ENCODE measurements around the gene FN3K.

The FN3K gene

GRCh38 chr17:82797061-82797460 is 61.6 kb downstream of the FN3K start:
- FAIRE-seq: no peak

DNA sequence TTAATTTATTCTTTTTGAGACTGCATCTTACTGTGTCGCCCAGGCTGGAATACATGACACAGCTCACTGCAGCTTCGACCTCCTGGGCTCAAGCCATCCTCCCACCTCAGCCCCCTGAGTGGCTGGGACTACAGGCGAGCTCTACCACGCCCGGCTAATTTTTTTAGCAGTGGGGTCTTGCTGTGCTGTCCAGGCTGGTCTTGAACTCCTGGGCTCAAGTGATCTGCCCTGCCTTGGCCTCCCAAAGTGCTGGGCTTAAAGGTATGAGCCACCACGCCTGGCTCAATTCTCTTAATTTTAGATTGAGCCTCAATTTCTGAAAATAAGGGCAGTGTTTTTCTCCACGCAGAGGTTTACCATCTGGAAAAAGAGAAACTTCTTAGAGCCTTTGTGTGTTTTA is 63.3 kb downstream of the FN3K start:
- FAIRE-seq: no peak

DNA sequence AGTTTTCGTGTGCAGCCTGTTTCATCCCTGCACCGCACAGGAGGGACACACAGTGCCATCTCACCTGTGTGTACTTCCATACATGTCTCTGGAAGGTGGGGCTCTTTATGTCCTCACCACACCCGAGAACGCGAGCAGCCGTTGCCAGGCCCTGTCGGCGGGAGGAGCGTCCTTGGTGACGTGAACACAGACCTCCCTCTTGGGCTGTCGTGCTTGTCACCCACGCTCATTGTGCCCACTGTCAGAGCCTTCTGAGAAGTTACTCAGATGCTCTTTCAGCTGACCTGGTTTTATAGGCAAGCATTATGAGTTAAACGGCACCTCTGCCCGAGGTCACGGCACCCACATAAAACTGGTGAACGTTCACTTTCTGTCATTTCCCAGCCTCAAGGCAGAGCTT is 64.2 kb downstream of the FN3K start:
- no peak for FAIRE-seq
